HG03520 (cell line): ENCODE data around the gene STYK1.
"Not testable (repeated sequence)": the region's sequence is repeated elsewhere in the genome, so short reads cannot be mapped to it uniquely, and the experiment has no call there.

Experiments used
- ATAC-seq: cut with Tn5 transposase; IDR thresholded peaks from one replicate; pipeline ENCODE4 v1.9.1; 2021; ENCODE audit warnings: mild to moderate bottlenecking, moderate library complexity; ENCODE audit not compliant: unreplicated experiment

The STYK1 gene

DNA sequence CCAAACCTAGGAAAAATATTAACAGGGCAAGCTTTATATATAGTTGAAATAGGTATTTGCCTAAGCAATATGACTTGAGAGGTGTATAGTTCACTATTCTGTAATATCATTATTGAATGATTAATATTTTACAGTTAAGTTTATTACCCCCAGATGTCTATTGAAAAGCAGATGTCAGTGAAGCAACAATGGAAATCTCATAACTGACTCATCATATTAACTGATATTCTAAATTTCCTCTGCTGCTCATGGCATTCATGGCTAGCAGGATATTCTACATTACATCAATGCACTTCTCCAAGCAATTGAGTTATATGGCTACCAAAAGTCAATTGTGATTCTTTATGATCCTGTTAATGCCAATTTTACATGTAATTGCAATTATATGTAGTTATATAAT, 50.7 kb downstream of the STYK1 start:
- ATAC-seq, result no peak

DNA sequence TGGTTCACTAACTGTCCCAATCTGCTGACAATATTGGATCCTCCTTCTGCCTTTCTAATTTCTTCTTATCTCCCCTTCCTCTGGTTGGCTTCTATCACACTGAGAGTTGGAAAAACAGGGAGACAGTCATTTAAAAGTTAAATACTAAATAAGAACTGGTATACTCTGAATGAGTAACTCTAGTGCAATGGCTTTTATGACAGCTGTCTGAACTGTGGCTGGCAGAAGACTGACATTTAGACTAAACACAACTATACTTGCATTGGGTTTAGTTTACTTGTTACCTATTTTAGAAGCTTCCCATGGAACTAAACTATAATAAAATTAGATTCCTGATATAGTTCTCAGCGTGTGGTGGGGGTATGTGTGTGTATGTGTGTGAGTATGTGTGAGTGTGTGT, 52.6 kb downstream of the STYK1 start:
- ATAC-seq, result no peak

DNA sequence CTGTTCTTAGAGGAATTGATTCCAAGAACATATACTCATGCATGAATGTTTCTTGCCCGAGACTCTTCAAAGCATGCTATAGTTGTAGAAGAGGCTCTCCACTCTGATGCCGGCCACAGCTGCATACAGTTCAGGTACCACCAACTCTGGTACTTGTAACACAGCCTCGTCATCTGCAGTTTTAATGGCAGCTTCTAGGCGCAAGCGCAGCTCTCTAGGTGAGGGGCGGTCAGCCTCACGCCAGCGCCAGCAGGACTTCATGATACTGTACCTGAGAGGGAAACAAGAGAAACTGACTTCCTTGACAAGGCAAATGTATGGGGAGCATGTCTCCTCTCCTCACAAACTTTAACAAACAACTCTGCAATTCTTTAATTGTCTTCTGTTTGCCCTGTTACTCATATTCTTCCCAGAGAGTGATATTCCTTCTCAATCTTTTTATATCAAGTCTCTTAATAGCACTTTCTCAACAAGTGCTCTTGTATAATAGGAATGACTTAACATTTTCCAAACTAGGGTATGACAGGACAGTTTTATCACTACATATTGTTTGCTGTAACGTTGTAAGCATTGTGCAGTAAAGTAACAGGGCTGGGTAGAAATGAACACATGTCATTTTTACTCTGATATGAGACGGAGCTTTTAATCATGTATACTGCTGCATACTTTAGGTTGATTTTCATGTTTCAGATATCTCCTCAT, 53.6 kb downstream of the STYK1 start:
- ATAC-seq, result no peak

DNA sequence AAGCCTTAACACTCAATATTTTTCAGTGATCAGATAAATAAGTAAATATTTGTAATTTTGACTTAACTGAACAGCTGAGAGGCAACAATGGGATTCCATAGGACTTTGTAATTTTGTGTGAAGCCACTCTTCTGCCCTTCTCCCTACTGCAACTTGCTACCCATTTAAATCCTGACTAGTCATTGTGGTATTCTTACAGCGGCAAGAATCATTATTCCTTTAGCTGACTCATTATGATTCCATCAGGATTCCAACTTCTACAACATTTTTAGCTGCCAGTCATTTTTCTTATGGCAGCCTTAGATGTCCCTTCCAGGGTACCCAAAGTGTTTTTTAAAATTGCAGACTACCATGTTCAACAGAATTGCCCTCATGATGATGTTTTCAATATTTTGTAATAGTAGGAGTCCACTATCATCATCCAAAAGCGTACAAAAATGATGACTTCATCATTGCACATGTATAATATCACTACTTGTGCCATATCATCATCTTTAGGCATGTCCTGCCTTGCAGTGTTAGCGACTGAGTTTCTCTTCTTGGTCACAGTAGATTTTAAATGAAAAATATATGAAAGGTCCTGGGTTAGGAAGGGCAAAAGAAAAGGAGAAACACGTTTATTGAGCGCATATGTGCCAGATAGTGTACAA, 55.4 kb downstream of the STYK1 start:
- no peak for ATAC-seq

DNA sequence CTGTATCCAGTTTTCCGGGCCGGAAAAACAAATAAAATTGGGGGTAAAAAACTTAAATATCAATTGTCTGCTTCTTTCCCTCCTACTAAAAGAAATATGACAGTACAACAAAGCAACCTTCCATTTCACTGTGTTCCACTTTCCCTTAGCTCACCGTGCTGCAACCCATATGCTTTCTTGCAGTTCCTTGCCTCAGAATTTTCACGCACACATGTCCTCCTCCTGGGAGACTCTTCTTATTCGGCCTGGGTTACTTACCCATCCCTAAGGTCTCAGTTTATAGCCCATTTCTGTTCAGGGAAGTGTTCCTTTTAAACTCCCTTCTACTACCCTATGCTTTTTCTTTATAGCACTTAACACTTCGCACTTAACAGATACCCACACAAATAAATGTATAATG, 56.0 kb downstream of the STYK1 start:
- ATAC-seq, result no peak

DNA sequence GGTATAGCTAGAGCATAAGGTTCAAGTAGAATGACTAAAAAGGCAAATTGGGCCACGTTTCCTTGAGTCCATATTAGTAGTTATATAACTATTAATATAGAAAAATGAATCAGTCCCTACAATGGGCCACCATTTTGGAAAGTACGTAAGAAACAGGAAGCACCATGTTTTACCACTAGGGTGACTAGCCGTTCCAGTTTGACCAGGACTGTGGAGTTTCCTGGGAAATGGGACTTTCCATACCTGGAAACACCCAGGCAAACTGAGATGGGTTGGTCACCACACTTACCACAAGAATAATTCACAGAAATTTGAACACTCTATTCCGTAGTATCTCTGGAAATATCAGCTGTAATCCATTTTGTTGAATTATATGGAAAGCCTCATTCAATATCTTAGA, 58.3 kb downstream of the STYK1 start:
- no peak for ATAC-seq

DNA sequence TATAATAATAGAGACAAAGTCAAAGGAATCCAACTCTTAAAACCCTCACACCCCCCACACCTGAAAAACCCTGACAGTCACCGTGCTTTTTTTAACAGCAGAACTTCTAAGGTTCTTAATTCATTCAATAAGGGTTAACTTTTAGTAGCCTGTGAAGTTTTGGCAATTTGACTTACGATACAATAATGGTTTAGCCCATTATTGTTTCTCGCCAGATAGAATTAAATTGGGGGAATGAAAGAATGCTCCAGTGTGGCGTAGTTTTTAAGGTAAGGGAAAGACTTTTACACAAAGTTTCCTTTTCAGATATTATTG, 59.8 kb downstream of the STYK1 start:
- no peak for ATAC-seq

DNA sequence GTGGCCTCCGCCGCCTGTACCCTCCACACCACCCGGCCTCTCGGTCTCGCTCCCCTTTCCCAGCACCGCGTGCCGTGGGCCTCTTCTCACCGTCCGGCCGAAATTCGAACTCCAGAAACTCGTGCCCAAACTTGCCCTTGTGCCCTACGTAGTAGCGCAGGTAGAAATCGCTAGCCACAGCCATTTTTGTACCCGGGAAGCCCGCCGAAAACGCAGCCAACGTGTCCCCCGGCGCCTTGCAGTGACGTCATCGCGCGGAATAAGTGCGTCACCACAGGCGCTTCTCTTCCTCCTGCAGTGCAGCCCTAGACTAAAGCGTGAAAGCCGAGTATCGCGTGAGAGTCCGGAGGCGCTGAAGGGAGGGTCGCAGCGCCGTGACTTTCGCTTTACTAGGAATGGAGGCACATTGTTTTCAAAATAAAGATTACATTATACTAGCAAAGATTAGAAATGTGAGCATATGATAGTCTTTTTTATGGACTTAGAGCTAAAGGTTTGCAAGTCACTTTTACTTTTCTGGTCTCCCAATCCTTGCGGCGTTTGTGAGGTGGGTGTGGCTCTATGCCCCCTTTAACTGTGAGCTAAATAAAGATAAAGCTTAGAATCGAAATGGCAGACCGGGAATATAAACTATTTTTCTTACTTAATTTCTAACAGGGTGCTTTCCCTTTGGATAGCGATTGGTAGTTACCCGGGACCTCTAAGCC, 60.4 kb downstream of the STYK1 start, which contains the start of gene MAGOHB:
Gene MAGOHB (minus strand): TSS at position 261 of the 707 bp plus-strand sequence. CDS start 77 bp downstream, at position 184.
- ATAC-seq, result peak; percentile 97

DNA sequence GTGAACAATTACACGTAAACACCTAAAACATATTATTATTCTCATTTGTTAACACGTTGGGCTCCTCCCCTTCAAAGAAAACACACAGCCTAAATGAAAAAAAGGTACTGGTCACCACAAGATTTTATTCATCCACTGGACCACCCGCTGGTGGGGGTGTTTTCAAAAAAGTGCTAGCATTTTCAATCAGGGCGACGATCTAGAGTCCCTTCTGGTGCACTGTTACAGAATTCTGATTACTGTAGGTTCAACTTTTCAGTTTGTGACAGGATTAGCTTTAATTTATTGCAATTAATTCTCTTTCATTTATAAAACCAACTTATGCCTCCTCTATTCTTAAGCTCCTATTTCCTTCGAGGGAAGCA, 60.9 kb downstream of the STYK1 start:
- ATAC-seq, result peak; percentile 8

DNA sequence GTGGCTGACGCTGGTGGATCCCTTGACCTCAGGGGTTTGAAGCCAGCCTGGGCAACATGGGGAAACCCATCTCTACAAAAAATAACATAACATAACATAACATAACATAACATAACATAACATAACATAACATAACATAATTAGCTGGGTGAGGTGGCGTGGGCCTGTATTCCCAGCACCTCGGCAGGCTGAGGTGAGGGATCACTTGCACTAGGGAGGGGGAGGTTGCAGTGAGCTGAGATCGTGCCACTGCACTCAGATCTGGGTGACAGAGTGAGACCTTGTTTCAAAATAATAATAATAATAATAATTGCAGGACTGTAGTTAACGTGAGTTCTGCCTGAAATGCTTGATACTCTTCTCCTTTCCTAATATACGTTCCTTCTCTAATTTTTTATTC, 61.7 kb downstream of the STYK1 start:
- ATAC-seq, result no peak

DNA sequence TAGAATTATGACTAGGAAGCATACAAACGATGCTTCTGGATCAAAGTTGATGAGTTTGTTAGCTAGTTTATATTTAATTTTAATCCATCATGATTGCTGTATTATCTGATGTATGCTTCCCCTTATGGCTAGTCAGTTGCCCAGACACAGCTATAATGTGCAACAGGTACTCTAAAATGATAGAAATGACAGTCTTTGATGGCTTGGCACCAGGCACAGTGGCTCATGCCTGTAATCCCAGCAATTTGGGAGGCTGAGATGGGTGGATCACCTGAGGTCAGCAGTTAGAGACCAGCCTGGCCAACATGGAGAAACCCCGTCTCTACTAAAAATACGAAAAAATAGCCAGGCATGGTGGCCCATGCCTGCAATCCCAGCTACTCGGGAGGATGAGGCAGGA, 62.6 kb downstream of the STYK1 start:
- ATAC-seq, result not testable (repeated sequence)

DNA sequence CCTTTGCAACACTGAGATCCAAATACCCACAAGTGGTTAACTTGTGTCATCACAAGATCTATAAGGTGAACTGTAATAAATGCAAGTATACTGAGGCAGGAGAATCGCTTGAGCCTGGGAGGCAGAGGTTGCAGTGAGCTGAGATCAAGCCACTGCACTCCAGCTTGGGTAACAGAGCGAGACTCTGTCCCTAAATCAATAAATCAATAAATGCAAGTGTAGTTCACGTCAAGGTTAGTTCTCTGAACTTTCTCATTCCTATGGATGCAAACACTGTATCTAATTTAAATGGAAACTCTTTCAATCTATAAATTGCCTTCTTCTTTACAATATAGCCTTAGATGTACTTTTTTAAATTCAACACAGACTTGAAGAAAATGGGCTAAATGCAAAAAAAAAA, 63.7 kb downstream of the STYK1 start:
- no peak for ATAC-seq

DNA sequence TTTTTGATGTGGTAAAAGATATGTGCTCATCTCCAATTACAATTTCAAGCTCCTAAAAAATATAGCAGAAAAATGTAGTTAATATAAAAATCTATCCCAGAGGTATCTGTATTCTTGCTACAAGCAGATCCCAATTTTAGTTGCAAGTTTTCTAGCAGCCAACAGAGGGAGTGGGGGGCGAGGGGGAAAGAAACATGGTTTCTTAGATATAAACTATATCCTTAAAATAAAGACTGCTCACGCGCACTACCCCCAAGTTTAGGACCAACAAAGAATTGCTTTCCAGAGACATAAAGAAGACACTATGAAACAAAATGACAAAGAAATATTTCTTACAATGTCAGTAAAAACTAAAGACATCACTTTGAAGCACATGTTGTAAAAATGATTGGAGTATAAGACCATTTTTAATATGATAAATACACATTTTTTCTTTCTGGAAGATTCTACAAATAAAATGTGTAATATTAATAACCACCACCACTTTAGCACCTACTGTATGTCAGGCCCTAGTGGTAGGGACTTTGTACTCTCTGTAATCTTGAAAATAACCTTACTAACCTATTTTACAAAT, 65.9 kb downstream of the STYK1 start:
- ATAC-seq, result no peak

DNA sequence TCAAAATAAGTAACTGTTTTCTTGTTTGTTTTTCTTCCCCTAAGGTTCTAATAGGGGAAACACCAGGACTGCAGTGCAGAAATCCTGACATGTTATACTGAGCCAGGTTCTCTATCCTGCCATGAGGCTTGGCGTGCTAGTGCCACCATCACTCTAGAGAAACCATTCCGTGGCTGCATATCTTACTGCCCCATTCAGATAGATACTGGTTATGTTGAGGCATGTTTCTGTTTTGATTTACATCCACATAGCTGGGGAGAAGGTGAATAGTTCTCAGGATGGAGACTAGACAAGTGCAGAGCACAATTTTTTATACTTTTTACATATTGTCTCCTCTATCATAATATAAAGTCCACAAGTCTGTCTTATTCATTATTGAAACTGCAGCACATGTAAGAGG, 72.0 kb downstream of the STYK1 start:
- ATAC-seq, result no peak

DNA sequence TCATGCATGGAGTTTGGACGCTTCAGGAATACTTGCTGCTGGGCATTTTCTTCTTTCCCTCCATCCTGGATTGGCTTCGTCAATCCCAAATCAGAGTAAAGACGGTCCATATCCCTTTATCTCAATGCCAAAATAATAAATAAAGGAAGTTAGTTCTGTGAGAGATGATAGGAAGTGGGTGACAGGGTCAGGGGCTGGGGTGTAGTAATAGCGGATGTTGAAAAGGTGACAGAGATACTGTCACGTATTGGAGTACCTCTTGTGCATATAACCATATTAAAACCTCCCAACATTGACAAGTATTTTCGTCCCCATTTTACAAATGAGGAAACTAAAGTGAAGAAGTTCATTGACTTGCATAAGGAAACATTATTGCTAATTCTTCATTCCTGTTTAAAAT, 72.9 kb downstream of the STYK1 start:
- no peak for ATAC-seq

DNA sequence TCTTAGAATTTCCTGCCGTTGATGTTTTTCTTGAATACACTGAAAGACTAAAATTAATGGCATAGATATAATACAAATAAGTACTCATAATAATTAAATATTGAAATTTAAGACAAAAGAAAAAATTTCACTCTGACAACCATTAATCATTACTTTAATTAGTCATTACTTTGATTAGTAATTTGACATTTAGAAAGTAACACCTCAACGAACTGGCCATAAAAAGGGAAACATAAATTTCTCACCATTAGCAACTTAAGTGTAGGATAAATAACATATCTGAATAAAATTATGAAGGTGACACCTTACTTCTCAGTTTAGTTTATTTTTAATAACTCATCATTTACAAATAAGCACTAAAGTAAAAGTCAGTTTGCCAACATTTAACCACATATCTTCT, 78.0 kb downstream of the STYK1 start:
- ATAC-seq, result no peak

DNA sequence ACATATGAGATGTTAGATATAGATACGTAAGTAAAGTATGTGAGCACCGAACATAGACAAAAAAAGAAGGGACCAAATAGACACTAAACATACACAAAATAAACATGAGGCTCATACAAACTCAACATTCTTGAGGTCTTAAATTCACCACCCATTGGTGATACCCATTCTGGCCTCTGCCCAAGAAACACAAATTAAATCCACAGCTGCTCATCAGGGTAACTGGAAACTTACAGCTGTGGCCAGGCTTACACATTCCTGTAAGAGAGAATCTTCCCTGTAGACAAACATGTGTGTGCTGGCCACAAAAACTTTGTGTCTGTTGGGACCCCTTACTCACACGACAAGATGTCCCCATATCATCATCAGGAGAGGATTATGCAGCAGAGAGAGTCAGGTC, 82.9 kb downstream of the STYK1 start:
- ATAC-seq, result no peak

DNA sequence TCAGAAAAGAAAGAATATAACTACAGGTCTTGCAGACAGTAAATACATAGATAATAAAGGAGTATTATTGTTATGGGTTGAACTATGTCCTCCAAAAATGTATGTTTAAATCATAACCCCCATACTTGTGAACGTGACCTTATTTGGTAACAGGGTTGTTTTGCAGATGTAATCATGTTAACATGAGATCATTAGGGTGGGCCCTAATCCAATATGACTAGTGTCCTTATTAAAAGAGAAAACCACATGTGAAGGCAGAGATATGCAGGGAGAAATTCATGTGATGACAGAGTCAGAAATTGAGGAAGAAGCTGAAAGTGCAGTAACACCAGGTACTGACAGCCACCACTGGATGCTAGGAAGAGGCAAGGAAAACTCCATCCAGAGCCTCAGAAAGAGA, 89.4 kb downstream of the STYK1 start:
- ATAC-seq, result no peak

DNA sequence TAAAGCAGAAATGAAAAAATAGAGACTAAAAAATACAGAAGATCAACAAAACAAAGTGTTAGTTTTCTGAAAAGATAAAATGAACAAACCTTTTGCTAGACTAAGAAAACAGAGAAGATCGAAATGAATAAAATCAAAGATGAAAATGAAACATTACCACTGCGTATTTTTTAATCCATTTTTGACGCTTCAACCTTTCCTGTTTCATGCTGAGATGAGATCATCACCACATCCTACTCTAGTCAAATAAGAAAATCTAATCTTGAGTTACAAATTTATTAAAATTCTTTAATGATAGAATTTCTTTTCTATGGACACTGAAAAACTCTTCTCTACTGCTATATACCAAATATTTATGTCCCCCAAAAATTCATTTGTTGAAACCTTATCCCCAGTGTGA, 91.1 kb downstream of the STYK1 start:
- no peak for ATAC-seq

DNA sequence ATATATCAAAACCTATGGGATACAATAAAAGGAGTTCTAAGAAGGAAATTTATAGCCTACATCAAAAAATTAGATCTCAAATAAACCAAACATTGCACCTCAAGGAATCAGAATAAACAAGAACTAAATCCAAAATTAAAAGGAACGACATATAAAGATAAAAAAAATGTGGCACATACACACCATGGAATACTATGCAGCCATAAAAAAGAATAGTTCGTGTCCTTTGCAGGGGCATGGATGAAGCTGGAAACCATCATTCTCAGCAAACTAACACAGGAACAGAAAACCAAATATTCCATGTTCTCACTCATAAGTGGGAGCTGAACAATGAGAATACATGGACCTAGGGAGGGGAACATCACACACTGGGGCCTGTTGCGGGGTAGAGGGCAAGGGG, 91.7 kb downstream of the STYK1 start:
- not testable (repeated sequence) for ATAC-seq

DNA sequence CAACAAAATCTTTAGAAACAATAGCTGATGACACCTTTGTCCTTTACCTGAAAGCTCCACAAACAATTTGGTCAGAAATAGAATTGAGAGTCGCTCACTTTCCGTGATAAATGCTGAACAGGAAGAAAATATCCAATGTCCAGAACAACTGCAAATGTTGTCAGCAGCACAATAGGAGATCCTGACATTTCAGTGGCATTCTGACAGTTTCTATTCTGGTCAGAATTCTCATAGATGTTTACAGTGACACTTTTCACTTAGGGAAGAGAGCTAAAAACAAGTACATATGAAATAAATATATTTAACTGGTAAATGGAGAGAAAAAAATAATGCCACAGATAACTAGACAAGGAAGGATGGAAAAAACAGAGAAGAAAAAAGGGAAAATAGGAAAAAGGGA, 99.5 kb downstream of the STYK1 start:
- no peak for ATAC-seq

DNA sequence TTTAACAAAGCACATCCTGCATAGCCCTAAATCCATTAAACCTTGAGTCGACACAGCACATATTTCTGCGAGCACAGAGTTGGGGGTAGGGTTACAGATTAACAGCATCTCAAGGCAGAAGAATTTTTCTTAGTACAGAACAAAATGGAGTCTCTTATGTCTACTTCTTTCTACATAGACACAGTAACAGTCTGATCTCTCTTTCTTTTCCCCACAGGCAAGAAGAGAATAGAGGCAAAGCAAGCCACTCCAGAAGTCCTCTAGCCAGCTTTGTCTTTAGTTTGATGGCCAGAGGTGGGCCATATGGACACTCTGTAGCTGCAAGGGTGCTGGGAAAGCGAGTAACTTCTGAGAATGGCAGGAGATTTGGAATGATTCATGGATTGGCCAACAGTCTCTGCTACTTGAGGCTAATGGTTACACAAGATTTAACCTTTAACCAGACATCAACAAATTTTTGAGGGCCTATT, 101.8 kb downstream of the STYK1 start:
- not testable (repeated sequence) for ATAC-seq
